ENCODE data around the gene PLEKHN1. TPM values are rescaled to one million over a fixed set of nuclear protein-coding genes. Genes with fewer than 3 reads are reported as not detected.
A peak's percentile ranks its signal among the peaks of the same experiment; 100 is the strongest.

Gene PLEKHN1
- total and polyA plus RNA-seq, 2 of the 4 experiments (the other 2 are of a cell fraction) = 0.54 to 2.1 TPM

- no peak overlapping the region for H3K4me2 ChIP-seq (ENCODE audit: low read depth, low read length)
- TF ChIP-seq MAFK (IDR thresholded peaks at IDR 0.05; ENCODE audit: low read depth, low read length) (no peak), BHLHE40 (IDR thresholded peaks at IDR 0.05; ENCODE audit: low read depth, low read length) (peak; percentile 31; the same call in 1 of the 2 replicates)
- H3K9me3 ChIP-seq (ENCODE audit: control insufficient read depth, insufficient read depth, low read length) = no peaks in the 10 kb centered on the region
- peak overlapping the region; percentile 77 for H2AK9ac ChIP-seq (replicated peaks; ENCODE audit: low read depth, low read length, poor library complexity)
- H3K4me3 ChIP-seq (ENCODE audit: insufficient read depth, low read depth, low read length) = no peak overlapping the region
- H4K91ac ChIP-seq (ENCODE audit: insufficient read depth, low read depth, low read length) = no peak overlapping the region
- no peak overlapping the region for H2BK15ac ChIP-seq (ENCODE audit: low read depth, low read length)
- H2AK5ac ChIP-seq (ENCODE audit: low read depth, low read length) = peak overlapping the region; percentile 50; the same call in 1 of the 2 replicates
- H2BK20ac ChIP-seq (ENCODE audit: low read depth, low read length) = no peak overlapping the region
- H3K36me3 ChIP-seq (ENCODE audit: control insufficient read depth, insufficient read depth, low read length) = no peaks in the 10 kb centered on the region
- H3K4ac ChIP-seq (ENCODE audit: low read depth, low read length) = no peak overlapping the region
- H3K23ac ChIP-seq (ENCODE audit: low read depth, low read length) = no peak overlapping the region
- in situ Hi-C loops (cut with MboI; ENCODE audit: low sequenced_read_pairs) (no loop called here), intact Hi-C loops (cut with micrococcal nuclease) (loop anchor here (5.0 kb wide), 1 partner anchor 52 kb away; no protein-coding TSS in a partner anchor), dilution Hi-C loops (cut with HindIII; ENCODE audit: low sequenced_read_pairs, unreplicated experiment) (no loop called here)
- H3K14ac ChIP-seq (replicated peaks; ENCODE audit: low read depth, low read length) = no peak overlapping the region
- H3K79me1 ChIP-seq (ENCODE audit: low read depth in 1 of 2, low read length in 2 of 2) = peaks cover 9 to 24% of the 10 kb centered on the region in 2 experiments; a peak in 3 of 4 replicates
- no peak overlapping the region for H3K27ac ChIP-seq (ENCODE audit: insufficient read depth, low read length)
- peak overlapping the region in 1 of 2 experiments; percentile 15; a peak in 1 of 4 replicates for H4K8ac ChIP-seq (ENCODE audit: low read depth in 2 of 2, low read length in 2 of 2)
- peak; percentile 66 for DNase-seq
- H3K4me1 ChIP-seq (ENCODE audit: control insufficient read depth, insufficient read depth, low read length) = peaks cover 8% of the 10 kb centered on the region
- H3K56ac ChIP-seq (ENCODE audit: extremely low read depth, insufficient read depth, low read length) = no peak overlapping the region
- BruUV-seq (replicated peaks) = no TSS peak
- no peak overlapping the region for H3K9ac ChIP-seq (ENCODE audit: low read depth, low read length)
- peak overlapping the region; percentile 72 for H2AFZ ChIP-seq (replicated peaks; ENCODE audit: low read length, poor library complexity)
- peaks cover 4% of the 10 kb centered on the region; the same call in 1 of the 2 replicates for H4K20me1 ChIP-seq (ENCODE audit: insufficient read depth, low read length)
- H3K9me1 ChIP-seq (ENCODE audit: insufficient read depth, low read length) = peaks cover 6% of the 10 kb centered on the region; the same call in 1 of the 2 replicates
- peak; percentile 61 for ATAC-seq (ENCODE audit: low read depth)
- no peak overlapping the region for H4K5ac ChIP-seq (ENCODE audit: low read depth, low read length)
- no peak overlapping the region for H3K18ac ChIP-seq (ENCODE audit: low read depth, low read length)
- H3K27me3 ChIP-seq (ENCODE audit: control insufficient read depth, insufficient read depth, low read length) = no peaks in the 10 kb centered on the region
- ChIA-PET POLR2A (ENCODE audit: unreplicated experiment) (no interaction called here), CTCF (interaction anchor here (0.5 kb wide), 1 partner anchor 135 kb away, joined by 3 read pairs; no protein-coding TSS in a partner anchor)
- WGBS, 2 experiments (ENCODE audit: extremely low coverage in 2 of 2, insufficient read length in 1 of 2) = 73% methylated on average over 3 of the region's 21 CpGs; no CpG with 5 or more reads in 1 of the 2 experiments
- no peak overlapping the region for H2BK120ac ChIP-seq (ENCODE audit: low read depth, low read length)
- peak overlapping the region; percentile 44 for H2BK5ac ChIP-seq (ENCODE audit: low read depth, low read length, poor library complexity, severe bottlenecking)
These were observed 38.8 kb downstream of the PLEKHN1 start for GRCh38 chr1:1004780-1005697.
